Measurements from ENCODE around the gene FNDC3A. TPM values are rescaled to one million over a fixed set of nuclear protein-coding genes. Genes with fewer than 3 reads are reported as not detected.

Gene FNDC3A
- total and polyA plus RNA-seq, 9 of the 15 experiments (the other 6 are each of a cell fraction or from before 2014, with no cell fraction given): 4.1 to 22.0 (median 13.5) TPM

- TF ChIP-seq ZNF639 (CRISPR knock-in tag; conservative IDR thresholded peaks at IDR 0.05 in 1 of 2, IDR thresholded peaks at IDR 0.05 in 1 of 2): peak in 1 of 2 experiments; percentile 45; a peak in 1 of 4 replicates
- peak; percentile 80 for TF ChIP-seq POLR2B (IDR thresholded peaks at IDR 0.05; ENCODE audit: low read depth, partially characterized antibody)
- TF ChIP-seq YY1 (IDR thresholded peaks at IDR 0.05; ENCODE audit: borderline replicate concordance in 1 of 3, control insufficient read depth in 1 of 3, extremely low read depth in 1 of 3, insufficient read depth in 3 of 3, insufficient read length in 1 of 3, insufficient replicate concordance in 2 of 3, low read depth in 1 of 3, low read length in 2 of 3): peak in 1 of 3 experiments; percentile 66
- peak; percentile 63 to 69 for TF ChIP-seq NRF1 (conservative IDR thresholded peaks at IDR 0.05 in 1 of 2, IDR thresholded peaks at IDR 0.05 in 1 of 2)
- TF ChIP-seq TBL1XR1 (IDR thresholded peaks at IDR 0.05; ENCODE audit: low read length in 2 of 2): peak in 1 of 2 experiments; percentile 69; a peak in 1 of 4 replicates
- TF ChIP-seq JUN (IDR thresholded peaks at IDR 0.05; ENCODE audit: borderline replicate concordance, low read depth, low read length): peak; percentile 52; the same call in 1 of the 2 replicates
- TF ChIP-seq JUN (CRISPR knock-in tag; IDR thresholded peaks at IDR 0.05; ENCODE audit: borderline replicate concordance): no peak
- no peak for TF ChIP-seq COPS2 (conservative IDR thresholded peaks at IDR 0.05)
- peak; percentile 52 to 75 for TF ChIP-seq MNT (conservative IDR thresholded peaks at IDR 0.05)
- peak; percentile 86 for TF ChIP-seq JUND (IDR thresholded peaks at IDR 0.05; ENCODE audit: borderline replicate concordance, low read depth, low read length)
- TF ChIP-seq JUND (tag; IDR thresholded peaks at IDR 0.05; ENCODE audit: borderline replicate concordance, low read depth, low read length): peak; percentile 69; the same call in 2 of the 3 replicates
- peak; percentile 90 for TF ChIP-seq NKRF (IDR thresholded peaks at IDR 0.05; ENCODE audit: borderline replicate concordance)
- 0 out of 2 replicates have a peak, but pooled peaks have one; percentile 12 for TF ChIP-seq ZBTB33 (CRISPR knock-in tag; IDR thresholded peaks at IDR 0.05)
- TF ChIP-seq PHF20 (IDR thresholded peaks at IDR 0.05; ENCODE audit: partially characterized antibody): peak; percentile 81
These were observed 272.2 kb downstream of the FNDC3A start, which contains the start of gene CDADC1 (continued) for GRCh38 chr13:49247643-49248621.
